Left ventricle myocardium inferior (tissue), 1 donor: ENCODE measurements around the gene WDR44. TPM values are rescaled to one million over a fixed set of nuclear protein-coding genes. Genes with fewer than 3 reads are reported as not detected.

ENCODE experiments used
- DNase-seq: peaks from one replicate; pipeline ENCODE4 v3.0.0-alpha.2; 2020
- H3K27ac ChIP-seq: fragments of 200-600 bp; replicated peaks from 2 replicates; pipeline ENCODE4 v1.8.0; 2021
- H3K27me3 ChIP-seq: fragments of 200-600 bp; 2 replicates; pipeline ENCODE4 v1.8.0; 2021; ENCODE audit warnings: low read depth
- H3K36me3 ChIP-seq: fragments of 200-600 bp; 2 replicates; pipeline ENCODE4 v1.8.0; 2021
- H3K4me1 ChIP-seq: fragments of 200-600 bp; 2 replicates; pipeline ENCODE4 v1.8.0; 2021
- H3K4me3 ChIP-seq: fragments of 200-600 bp; 2 replicates; pipeline ENCODE4 v1.8.0; 2021; ENCODE audit warnings: mild to moderate bottlenecking, moderate library complexity
- H3K9me3 ChIP-seq: fragments of 200-600 bp; replicated peaks from 2 replicates; pipeline ENCODE4 v1.8.0; 2021
- CTCF ChIP-seq: fragments of 200-600 bp; IDR thresholded peaks from 2 replicates; pipeline ENCODE4 v1.8.0; 2021; ENCODE audit warnings: antibody characterized with exemption, mild to moderate bottlenecking, borderline replicate concordance
- intact Hi-C: fragments of 100-400 bp; cut with micrococcal nuclease; formaldehyde crosslinking; loops from one replicate; pipeline ENCODE4 v1.11.0; 2022
- total RNA-seq: library from RNA; stranded (reverse); fragmentation: NEBNext Ultra II Directional; extraction: Animal tissue kit (Norgen Biotek cat#: 25700); gene quantifications from one replicate; pipeline ENCODE4 v1.2.1, GENCODE V29; 2021
- donor health status: DM: no; HTN: yes; CAD: no; lungs with severe emphysema.

Gene WDR44
- total RNA-seq, 1 donor from 2014 or later: 13.4 TPM

- Histone ChIP-seq H3K4me3 (peak overlapping the region; percentile 80), H3K36me3 (no peaks in the 10 kb centered on the region), H3K27ac (no peak overlapping the region), H3K27me3 (no peaks in the 10 kb centered on the region), H3K9me3 (no peaks in the 10 kb centered on the region), H3K4me1 (peaks cover 41% of the 10 kb centered on the region)
- DNase-seq: no peak
- intact Hi-C loops: no loop called here
- no peak for TF ChIP-seq CTCF
These were observed 1.8 kb downstream of the WDR44 start for GRCh38 chrX:118347736-118348135.

- H3K36me3 ChIP-seq: no peaks in the 10 kb centered on the region
- peak overlapping the region; percentile 80 for H3K4me3 ChIP-seq
- no peaks in the 10 kb centered on the region for H3K27me3 ChIP-seq
- no peak overlapping the region for H3K27ac ChIP-seq
- peaks cover 45% of the 10 kb centered on the region for H3K4me1 ChIP-seq
- TF ChIP-seq CTCF: no peak
- intact Hi-C loops: no loop called here
- DNase-seq: no peak
- H3K9me3 ChIP-seq: no peaks in the 10 kb centered on the region
These were observed 2.4 kb downstream of the WDR44 start for GRCh38 chrX:118348186-118348810.

- intact Hi-C loops: no loop called here
- no peak overlapping the region for H3K27ac ChIP-seq
- no peak for DNase-seq
- no peak for TF ChIP-seq CTCF
- no peak overlapping the region for H3K4me3 ChIP-seq
- H3K9me3 ChIP-seq: no peaks in the 10 kb centered on the region
- H3K36me3 ChIP-seq: no peaks in the 10 kb centered on the region
- no peaks in the 10 kb centered on the region for H3K27me3 ChIP-seq
- peaks cover 54% of the 10 kb centered on the region for H3K4me1 ChIP-seq
These were observed 3.3 kb downstream of the WDR44 start for GRCh38 chrX:118349188-118349587.

GRCh38 chrX:118350221-118350620 lies 4.3 kb downstream of the WDR44 start:
- Histone ChIP-seq H3K4me1 (peaks cover 64% of the 10 kb centered on the region), H3K4me3 (no peak overlapping the region), H3K27ac (no peak overlapping the region), H3K27me3 (no peaks in the 10 kb centered on the region), H3K36me3 (no peaks in the 10 kb centered on the region), H3K9me3 (no peaks in the 10 kb centered on the region)
- intact Hi-C loops: no loop called here
- no peak for DNase-seq
- no peak for TF ChIP-seq CTCF

- Histone ChIP-seq H3K27ac (no peak overlapping the region), H3K36me3 (no peaks in the 10 kb centered on the region), H3K4me3 (no peak overlapping the region), H3K9me3 (no peaks in the 10 kb centered on the region), H3K4me1 (peaks cover 69% of the 10 kb centered on the region), H3K27me3 (no peaks in the 10 kb centered on the region)
- no peak for DNase-seq
- TF ChIP-seq CTCF: no peak
- intact Hi-C loops: no loop called here
These were observed 4.8 kb downstream of the WDR44 start for GRCh38 chrX:118350706-118351105.
